Ovary (tissue), 3 donors: Measurements from ENCODE around the gene ACVR1C.

Experiments used
- CTCF ChIP-seq, 3 donors: fragments of 450-650 bp in 2 of 3; fragments of 200-600 bp in 1 of 3; IDR thresholded peaks; one replicate each; pipeline versions ENCODE4 v1.5.1 to v1.8.0; 2016 to 2022; ENCODE audit warnings: antibody characterized with exemption in 3 of 3, mild to moderate bottlenecking in 1 of 3
- POLR2A ChIP-seq: fragments of 450-650 bp; IDR thresholded peaks from one replicate; pipeline ENCODE4 v1.6.1; 2017; ENCODE audit warnings: antibody characterized with exemption, mild to moderate bottlenecking, moderate library complexity
- donor health status: DM: no; HTN: no; CAD: no.

GRCh38 chr2:157500334-157500733 is 128.3 kb downstream of the ACVR1C start:
- TF ChIP-seq CTCF (IDR thresholded peaks at IDR 0.05) (no peak), POLR2A (no peak)
